Renal cortex interstitium (tissue), 11 donors: ENCODE data around the gene PSMD12. TPM values are rescaled to one million over a fixed set of nuclear protein-coding genes. Genes with fewer than 3 reads are reported as not detected.
"Not testable (repeated sequence)": the region's sequence is repeated elsewhere in the genome, so short reads cannot be mapped to it uniquely, and the experiment has no call there.

Source experiments
- DNase-seq, 11 donors: peaks; one replicate each; pipeline ENCODE4 v3.0.0-alpha.2; 2013; ENCODE audit warnings: low read depth in 9 of 11, low spot score in 4 of 11; ENCODE audit errors: extremely low read depth in 1 of 11
- polyA plus RNA-seq, 3 donors: library from polyadenylated mRNA; unstranded; fragments of 120-200 nt; gene quantifications; one replicate each; pipeline ENCODE4 v1.2.1, GENCODE V29; 2013; ENCODE audit not compliant: insufficient read length in 3 of 3

PSMD12 gene
- polyA plus RNA-seq, 3 donors: 42.9 to 48.2 (median 44.3) TPM

- no peak for DNase-seq
Measured at GRCh38 chr17:67372751-67373150, 6.4 kb upstream of the PSMD12 start.

DNA sequence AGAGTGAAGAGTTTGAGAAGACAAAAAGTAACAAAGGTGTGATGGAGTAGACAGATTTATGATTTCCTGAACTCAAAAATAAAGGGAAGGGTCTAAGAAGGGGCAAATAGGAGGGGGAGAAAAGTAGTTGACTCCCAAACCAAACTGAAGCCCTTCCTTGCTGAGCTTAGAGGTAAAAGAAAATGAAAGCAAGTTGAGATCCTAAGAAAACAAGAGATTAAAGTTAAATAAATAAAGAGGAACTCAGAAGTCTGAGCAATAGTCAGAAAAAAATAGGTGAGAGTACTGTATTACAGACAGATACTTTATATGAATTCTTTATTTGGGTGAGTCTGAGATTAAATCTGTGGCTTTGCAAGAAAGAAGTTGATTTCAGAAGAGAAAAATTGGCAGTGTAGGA lies 3.3 kb upstream of the PSMD12 start:
- no peak for DNase-seq

DNA sequence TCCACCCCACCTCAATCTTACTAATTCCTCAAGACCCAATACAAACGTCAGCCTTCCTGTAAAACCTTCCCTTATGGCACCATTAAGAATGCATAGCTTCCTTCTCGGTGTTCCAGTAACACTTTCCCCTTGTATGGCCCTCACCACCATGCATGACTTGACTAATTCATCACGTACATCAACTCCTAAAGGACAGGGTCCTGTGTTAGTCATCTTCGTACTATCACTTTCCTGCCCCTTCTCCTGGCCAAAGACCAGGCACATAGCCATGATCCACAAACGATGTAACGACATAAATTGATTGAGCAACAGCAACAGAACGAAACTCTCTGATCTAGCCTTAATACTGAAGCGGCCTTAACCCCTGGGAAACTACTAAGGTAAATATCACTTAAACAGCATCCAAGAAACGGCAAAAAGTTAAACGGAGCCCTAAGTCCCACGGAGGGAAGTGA lies 612 bp downstream of the PSMD12 start:
- no peak for DNase-seq

DNA sequence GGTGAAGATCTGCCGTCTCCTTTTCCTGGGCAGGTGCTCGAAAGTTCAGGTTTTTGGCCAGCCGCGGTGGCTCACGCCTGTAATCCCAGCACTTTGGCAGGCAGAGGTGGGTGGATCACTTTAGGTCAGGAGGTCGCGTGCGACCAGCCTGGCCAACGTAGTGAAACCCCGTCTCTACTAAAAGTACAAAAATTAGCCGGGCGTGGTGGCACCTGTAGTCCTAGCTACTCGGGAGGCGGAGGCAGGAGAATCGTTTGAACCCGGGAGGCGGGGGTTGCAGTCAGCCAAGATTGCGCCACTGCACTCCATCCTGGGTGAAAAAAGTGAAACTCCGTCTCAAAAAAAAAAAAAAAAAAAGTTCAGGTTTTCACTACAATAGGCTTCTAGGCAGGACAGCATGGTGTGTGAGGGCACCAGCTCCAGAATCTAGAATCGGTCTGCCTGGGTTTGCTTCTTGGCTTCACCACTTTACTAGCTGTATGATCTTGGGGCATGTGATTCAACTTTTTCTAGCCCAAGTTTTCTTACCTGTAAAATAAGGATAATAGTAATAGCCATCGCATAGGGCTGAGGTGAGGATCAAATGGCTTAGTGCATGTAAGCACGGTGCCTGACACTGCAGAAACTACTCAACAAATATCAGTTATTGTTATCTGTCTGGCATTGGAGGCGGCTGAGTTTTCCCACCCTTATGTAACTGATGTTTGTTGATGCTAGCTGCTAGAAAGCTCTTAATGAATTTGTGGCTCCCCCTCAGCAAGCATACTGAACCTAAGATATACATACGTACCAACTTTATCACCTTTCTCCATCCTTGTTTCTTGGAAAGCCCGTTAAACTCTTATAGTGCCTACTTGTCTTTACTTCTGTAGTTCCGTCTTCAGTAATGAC lies 1.3 kb downstream of the PSMD12 start:
- no peak for DNase-seq

DNA sequence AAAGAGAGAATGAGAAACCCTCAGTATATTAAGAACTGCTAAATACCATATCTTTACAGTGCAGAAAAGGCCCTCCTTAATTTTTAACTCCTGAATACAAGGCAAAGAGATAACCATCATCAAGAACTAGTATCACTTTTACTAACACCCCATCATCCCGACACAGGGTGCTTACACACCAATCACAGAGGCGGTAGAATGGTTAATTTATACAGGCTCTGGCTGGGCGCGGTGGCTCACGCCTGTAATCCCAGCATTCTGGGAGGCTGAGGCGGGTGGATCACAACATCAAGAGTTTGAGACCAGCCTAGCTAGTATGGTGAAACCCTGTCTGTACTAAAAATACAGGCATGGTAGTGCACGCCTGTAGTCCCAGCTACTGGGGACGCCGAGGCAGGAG lies 4.2 kb downstream of the PSMD12 start:
- DNase-seq: no peak

DNA sequence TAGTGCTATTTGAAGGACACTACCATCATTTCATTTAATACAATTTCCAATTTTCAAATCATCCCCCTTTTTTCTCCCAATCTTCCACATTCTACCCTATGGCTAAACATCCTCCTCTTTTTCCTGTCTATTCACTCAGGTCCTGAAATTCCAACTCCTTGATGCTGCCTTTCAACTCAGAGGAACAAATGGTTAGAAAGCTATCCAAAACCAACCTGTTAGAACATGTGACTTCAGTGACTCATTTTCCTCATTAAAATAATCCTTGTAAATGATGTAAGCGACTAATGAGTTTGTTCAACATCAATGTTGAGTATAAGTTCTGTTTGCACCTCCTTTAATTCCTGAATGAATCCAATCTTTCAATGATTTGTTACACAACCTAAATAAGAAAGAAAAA lies 5.5 kb downstream of the PSMD12 start:
- no peak for DNase-seq

DNA sequence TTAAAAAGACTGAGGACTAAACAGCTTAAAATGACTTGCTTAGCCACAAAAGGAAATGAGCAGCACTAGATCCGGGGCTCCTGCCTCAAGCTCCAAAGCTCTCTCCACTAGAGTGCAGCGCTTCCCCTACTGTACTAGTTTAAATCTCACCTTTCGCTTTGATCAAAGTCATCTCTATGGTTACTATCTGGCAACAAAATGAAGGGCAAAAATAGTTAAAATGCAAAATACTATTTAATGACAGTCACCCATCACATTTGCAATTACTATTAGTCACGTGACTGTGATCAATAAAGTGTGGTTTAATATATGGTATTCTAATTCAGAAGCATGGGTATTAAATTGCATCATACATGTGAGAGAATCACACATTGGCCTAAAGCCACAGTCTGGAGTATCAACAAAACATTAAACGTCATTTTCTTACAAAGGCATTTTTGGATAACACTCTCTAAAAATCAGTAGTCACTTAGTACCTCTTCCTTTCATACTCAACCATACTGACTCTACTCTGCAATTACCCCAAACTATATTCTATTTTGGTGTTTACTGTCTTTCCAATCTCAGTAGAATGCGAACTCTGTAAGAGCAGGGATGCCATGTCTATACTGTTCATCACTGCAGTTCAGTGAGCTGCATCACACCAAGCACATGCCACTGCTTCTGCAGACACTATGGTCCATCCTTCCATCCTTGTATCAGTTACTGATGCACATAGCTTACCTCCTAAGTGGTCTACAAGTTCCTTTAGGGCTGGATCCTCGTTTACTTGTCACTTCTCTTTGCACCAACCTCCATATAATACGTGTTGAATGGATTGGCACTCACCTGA lies 6.2 kb downstream of the PSMD12 start:
- no peak for DNase-seq

DNA sequence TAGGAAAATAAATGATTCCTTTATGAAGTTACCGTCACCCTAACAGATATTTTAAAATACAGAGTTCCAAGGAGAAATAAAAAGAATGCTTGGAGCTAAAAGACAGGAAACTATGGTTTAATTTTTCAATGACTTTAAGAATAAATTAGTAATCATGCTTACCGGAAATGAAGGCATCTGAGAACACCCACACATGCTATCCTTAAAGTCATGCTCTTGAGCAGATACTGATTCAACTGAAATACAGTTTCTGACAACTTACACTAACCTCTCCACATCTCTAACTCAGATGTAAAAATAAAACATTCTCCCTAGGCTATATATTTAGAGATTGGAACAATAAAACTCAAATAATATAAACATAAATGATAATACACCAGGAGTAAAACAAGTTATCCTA lies 7.8 kb downstream of the PSMD12 start:
- DNase-seq: no peak

DNA sequence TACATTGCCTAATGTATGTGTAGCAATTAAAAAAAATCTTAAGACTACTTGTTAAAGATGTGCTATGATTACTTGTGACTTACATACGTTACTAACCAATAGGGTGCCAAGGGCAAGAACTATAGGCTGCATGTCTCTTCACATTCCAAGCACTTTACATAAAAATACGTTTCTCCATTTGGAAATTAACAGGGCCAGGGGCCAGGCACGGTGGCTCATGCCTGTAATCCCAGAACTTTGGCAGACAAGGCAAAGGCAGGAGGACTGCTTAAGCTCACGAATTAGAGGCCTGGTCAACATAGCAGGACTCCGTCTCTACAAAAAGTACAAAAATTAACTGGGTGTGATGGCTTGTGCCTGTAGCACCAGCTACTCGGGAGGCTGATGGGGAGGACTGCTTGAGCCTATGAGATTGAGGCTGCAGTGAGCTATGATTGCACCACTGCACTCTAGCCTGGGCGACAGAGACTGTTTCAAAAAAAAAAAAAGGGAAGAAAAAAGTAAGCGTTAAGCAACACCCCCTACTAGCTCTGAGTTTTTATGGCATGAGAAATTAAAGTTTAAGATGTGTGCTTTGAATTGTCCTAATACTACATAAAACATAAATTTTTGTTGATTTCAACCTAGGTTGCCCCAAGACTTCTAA lies 12.3 kb downstream of the PSMD12 start:
- DNase-seq: no peak

- DNase-seq: no peak
Measured at GRCh38 chr17:67353161-67353560, 13.2 kb downstream of the PSMD12 start.

- DNase-seq: no peak
Measured at GRCh38 chr17:67349420-67349819, 17.0 kb downstream of the PSMD12 start.

DNA sequence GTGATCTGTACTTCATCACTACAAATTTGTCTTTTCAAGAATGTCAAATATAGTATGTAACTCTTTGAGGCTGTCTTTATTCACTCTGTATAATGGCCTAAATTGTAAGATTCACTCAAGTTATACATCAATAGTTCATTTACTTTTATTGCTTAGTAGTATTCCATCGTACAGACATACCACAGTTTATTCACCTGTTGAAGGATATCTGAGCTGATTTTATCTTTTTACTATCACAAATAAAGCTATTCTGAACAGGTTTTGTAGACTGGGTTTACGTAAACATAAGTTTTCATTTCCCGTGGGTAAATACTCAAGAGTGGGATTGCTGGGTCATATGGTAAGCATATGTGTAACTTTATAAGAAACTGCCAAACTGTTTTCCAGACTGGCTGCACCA lies 18.6 kb downstream of the PSMD12 start:
- no peak for DNase-seq

- DNase-seq: no peak
Measured at GRCh38 chr17:67343237-67343636, 23.1 kb downstream of the PSMD12 start.

DNA sequence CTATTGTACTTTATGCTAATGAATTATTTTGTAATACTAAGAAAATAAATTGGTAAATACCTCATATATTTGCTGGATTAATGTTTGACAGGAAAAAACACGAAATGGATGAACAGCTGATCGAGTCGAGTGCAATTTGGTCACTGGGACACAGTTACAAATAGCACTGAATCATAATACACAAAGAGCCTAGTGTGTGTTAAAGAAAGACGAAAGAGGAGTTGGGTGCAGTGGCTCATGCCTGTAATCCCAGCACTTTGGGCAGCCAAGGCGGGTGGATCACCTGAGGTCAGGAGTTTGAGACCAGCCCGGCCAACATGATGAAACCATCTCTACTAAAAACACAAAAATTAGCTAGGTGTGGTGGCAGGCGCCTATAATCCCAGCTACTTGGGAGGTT lies 28.0 kb downstream of the PSMD12 start:
- not testable (repeated sequence) for DNase-seq

DNA sequence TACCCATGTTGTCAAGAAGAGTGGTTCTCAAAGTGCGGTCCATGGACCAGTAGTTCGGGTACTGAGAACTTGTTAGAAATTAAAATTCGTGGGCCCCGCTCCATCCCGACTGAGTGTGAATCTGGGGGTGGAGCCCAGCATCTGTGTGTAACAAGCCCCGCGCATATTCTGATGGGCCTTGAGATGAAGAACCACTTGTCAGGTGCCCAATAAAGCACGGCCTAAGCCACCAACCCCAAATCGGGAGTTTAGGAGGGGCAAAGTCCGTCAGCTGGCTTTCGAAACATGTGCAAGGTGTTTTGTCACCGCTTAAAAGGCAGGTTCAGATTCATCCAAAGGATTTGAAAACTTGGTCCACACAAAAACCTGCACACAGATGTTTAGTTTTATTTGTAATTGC lies 29.5 kb downstream of the PSMD12 start:
- DNase-seq: no peak

DNA sequence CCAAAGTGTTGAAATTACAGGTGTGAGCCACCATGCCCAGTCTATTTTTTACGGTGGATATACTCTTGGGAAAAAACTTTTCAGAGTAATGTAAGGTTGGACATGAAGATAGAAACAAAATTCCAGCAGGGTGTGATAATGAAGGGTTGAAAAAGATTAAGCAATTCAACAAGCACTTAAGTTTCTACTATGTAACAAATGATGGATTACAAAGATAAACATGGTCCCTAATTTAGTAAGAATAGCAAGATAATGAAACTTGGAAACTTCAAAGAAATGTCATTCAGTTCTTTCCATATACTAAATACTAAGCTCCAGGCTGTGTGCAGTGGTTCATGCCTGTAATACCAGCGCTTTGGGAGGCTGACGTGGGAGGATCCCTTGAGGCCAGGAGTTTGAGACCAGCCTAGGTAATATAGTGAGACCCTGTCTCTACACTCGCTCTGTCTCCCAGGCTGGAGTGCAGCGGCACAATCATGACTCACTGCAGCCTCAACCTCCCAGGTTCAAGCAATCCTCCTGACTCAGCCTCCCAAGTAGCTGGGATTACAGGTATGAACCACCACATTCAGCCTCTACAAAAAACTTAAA lies 31.0 kb downstream of the PSMD12 start:
- DNase-seq: no peak

GRCh38 chr17:67332162-67332508 lies 34.2 kb downstream of the PSMD12 start:
- DNase-seq: not testable (repeated sequence)

DNA sequence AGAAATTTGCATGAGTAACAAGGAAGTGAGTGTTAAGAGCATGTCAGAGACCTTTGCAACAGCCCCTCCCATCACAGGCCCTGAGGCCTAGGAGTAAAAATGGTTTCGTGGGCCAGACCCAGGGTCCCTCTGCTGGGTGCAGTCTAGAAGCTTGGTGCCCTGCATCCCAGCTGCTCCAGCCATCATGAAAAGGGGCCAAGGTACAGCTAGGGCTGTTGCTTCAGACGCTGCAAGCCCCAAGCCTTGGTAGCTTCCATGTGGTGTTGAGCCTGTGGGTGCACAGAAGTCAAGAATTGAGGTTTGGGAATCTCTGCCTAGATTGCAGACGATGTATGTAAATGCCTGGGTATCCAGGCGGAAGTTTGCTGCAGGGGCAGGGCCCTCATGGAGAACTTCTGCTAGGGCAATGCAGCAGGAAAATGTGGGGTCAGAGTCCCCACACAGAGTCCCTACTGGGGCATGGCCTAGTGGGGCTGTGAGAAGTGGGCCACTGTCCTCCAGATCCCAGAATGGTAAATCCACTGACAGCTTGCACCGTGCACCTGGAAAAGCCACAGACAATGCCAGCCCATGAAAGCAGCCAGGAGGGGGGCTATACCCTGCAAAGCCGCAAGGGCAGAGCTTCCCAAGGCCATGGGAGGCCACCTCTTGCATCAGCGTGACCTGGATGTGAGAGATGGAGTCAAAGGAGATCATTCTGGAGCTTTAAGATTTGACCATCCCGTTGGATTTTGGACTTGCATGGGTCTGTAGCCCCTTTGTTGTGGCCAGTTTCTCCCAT lies 34.8 kb downstream of the PSMD12 start:
- not testable (repeated sequence) for DNase-seq

DNA sequence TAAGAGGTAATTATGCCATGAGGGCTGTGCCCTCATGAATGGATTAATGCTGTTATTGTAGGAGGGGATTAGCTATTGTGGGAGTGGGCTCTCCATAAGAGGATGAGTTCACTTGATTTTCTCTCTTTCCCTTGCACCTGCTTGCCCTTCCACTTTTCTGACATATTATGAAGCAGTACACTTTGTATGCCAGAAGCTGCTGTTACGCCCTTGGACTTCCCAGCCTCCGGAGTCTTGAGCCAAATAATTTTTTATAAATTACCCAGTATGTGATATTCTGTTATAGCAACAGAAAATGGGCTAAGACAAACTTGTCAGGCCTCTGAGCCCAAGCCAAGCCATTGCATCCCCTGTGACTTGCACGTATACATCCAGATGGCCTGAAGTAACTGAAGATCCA lies 38.4 kb downstream of the PSMD12 start:
- no peak for DNase-seq
